HG03571 (cell line): ENCODE measurements around the gene EDIL3.
A peak's percentile ranks its signal among the peaks of the same experiment; 100 is the strongest.

ENCODE experiments used
- ATAC-seq: cut with Tn5 transposase; IDR thresholded peaks from one replicate; pipeline ENCODE4 v1.9.1; 2021; ENCODE audit not compliant: unreplicated experiment

The EDIL3 gene

GRCh38 chr5:84260939-84261338 lies 123.7 kb downstream of the EDIL3 start:
- ATAC-seq = no peak

- peak; percentile 69 for ATAC-seq
Measured at GRCh38 chr5:84260140-84260539, 124.5 kb downstream of the EDIL3 start.

- ATAC-seq = no peak
Measured at GRCh38 chr5:84259283-84260045, 125.2 kb downstream of the EDIL3 start.

GRCh38 chr5:84257061-84257460 lies 127.6 kb downstream of the EDIL3 start:
- no peak for ATAC-seq

GRCh38 chr5:84255315-84255714 lies 129.4 kb downstream of the EDIL3 start:
- no peak for ATAC-seq

GRCh38 chr5:84253946-84254345 lies 130.7 kb downstream of the EDIL3 start:
- ATAC-seq = no peak

GRCh38 chr5:84251503-84251902 lies 133.2 kb downstream of the EDIL3 start:
- ATAC-seq = no peak

GRCh38 chr5:84249918-84250630 lies 134.6 kb downstream of the EDIL3 start:
- ATAC-seq = no peak

- no peak for ATAC-seq
Measured at GRCh38 chr5:84248013-84248412, 136.7 kb downstream of the EDIL3 start.

GRCh38 chr5:84242286-84242685 lies 142.4 kb downstream of the EDIL3 start:
- no peak for ATAC-seq

GRCh38 chr5:84239494-84239893 lies 145.2 kb downstream of the EDIL3 start:
- ATAC-seq = no peak

- ATAC-seq = no peak
Measured at GRCh38 chr5:84237126-84237525, 147.6 kb downstream of the EDIL3 start.

GRCh38 chr5:84231433-84231832 lies 153.2 kb downstream of the EDIL3 start:
- no peak for ATAC-seq

- no peak for ATAC-seq
Measured at GRCh38 chr5:84229045-84229444, 155.6 kb downstream of the EDIL3 start.

GRCh38 chr5:84228266-84228665 lies 156.4 kb downstream of the EDIL3 start:
- no peak for ATAC-seq

- ATAC-seq = no peak
Measured at GRCh38 chr5:84227236-84227635, 157.4 kb downstream of the EDIL3 start.

GRCh38 chr5:84218546-84218945 lies 166.1 kb downstream of the EDIL3 start:
- no peak for ATAC-seq

GRCh38 chr5:84215521-84215920 lies 169.2 kb downstream of the EDIL3 start:
- ATAC-seq = no peak

- ATAC-seq = no peak
Measured at GRCh38 chr5:84213861-84214260, 170.8 kb downstream of the EDIL3 start.

- no peak for ATAC-seq
Measured at GRCh38 chr5:84213212-84213611, 171.5 kb downstream of the EDIL3 start.

- no peak for ATAC-seq
Measured at GRCh38 chr5:84204772-84205171, 179.9 kb downstream of the EDIL3 start.

GRCh38 chr5:84202136-84202535 lies 182.5 kb downstream of the EDIL3 start:
- ATAC-seq = no peak
